HG02981 (cell line): ENCODE measurements around the gene PA2G4.

ENCODE experiments used
- ATAC-seq: cut with Tn5 transposase; IDR thresholded peaks from one replicate; pipeline ENCODE4 v1.9.1; 2021; ENCODE audit warnings: mild to moderate bottlenecking, moderate library complexity; ENCODE audit not compliant: unreplicated experiment

Gene PA2G4

GRCh38 chr12:56122637-56123036 lies 18.3 kb downstream of the PA2G4 start:
- no peak for ATAC-seq

- no peak for ATAC-seq
Measured at GRCh38 chr12:56124133-56124532, 19.8 kb downstream of the PA2G4 start.

GRCh38 chr12:56126732-56127239 lies 22.4 kb downstream of the PA2G4 start:
- ATAC-seq = no peak

DNA sequence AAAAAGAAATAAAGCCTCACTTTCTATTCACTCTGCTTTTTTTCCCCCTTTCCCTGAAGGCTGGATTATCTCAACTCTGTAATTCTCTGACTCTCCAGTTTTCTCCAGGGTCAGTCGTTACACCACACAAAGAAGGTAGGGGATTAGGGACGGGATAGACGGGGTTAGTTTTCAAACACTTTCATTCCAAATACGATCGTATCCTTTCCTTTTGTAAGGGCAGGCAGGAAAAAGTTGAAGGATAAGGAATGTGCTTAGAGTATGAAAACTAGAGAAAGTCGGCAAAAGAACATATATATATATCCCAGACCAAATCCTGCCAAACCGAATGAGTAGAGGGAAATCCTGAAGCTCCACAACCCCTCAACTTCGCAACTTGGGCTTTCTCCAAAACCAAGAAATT lies 23.1 kb downstream of the PA2G4 start:
- no peak for ATAC-seq

DNA sequence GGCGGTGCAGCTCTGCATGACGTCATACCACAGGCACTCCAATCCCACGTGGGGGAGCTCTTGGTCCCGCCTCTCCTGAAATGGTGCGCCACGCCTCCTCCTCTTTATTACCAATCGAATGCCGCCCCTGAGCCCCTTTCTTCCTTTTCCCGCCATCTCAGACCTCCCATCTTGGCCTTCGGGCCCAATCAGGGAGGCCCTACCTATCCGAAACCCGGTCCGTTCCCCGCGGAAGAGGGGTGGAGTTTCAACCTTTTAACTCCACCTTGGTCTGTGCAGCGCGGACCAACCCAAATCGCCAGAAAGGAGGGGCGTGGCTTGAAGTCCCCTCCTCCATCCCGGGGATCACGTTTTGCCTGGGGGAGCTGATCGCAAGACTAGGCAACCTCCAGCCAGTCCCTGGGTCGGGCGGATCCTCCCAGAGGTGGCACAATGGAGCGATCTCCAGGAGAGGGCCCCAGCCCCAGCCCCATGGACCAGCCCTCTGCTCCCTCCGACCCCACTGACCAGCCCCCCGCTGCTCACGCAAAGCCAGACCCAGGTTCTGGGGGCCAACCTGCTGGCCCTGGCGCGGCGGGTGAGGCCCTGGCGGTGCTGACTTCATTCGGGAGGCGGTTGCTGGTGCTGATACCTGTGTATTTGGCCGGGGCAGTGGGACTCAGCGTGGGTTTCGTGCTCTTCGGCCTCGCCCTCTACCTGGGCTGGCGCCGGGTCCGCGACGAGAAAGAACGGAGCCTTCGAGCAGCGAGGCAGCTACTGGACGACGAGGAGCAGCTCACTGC lies 23.7 kb downstream of the PA2G4 start, which contains the start of gene ESYT1:
ESYT1 (plus strand) TSS at position 380 of the 782 bp plus-strand sequence; CDS start at position 433, 53 bp downstream.
- ATAC-seq = peak; percentile 88

DNA sequence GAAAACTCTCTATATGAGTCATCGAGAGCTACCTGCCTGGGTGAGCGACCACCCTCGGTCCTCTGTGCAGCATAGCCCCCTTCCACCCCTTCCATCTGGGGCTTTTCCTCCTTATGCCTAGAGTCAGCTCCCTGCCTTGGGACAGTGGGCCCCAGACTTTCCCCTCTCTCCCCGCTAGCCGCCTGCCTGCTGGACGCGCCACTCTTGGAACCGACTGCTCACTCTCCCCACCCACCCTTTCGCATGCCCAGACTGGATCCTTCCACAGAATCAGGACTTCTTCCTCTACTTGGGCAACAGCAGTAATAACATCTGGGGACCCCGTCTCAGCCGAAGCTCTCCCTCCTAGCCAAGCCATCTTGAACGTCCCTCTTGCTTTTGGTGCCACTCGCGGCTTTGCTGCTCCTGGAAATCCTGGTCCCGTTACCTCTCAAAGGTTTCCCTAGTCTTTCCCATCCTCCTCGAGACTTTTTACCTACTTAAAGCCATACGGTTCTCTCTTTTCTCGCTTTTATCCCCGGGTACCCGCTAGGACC lies 24.4 kb downstream of the PA2G4 start:
- ATAC-seq = peak; percentile 2

- ATAC-seq = peak; percentile 21
Measured at GRCh38 chr12:56129206-56129941, 25.0 kb downstream of the PA2G4 start.

GRCh38 chr12:56129942-56130495 lies 25.7 kb downstream of the PA2G4 start:
- ATAC-seq = no peak

DNA sequence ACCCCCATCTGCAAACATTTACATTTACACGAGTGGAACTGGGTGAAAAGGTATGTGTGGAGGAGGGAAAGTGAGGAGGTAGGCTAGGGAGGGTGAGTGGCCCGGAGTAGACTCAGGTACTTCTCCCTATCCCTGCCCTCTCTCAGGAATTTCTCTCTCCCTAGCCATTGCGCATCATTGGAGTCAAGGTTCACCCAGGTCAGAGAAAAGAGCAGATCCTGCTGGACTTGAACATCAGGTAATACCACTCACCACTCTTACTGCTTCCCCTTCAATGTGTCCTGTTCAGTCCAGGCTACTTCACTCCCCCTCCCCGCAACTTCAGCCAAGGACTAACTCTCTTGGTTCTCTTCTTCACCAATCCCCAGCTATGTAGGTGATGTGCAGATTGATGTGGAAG lies 26.5 kb downstream of the PA2G4 start:
- no peak for ATAC-seq

GRCh38 chr12:56134897-56135296 lies 30.5 kb downstream of the PA2G4 start:
- no peak for ATAC-seq

GRCh38 chr12:56137853-56138571 lies 33.7 kb downstream of the PA2G4 start:
- ATAC-seq = no peak

- no peak for ATAC-seq
Measured at GRCh38 chr12:56141946-56142784, 37.8 kb downstream of the PA2G4 start.

GRCh38 chr12:56143217-56143616 lies 38.9 kb downstream of the PA2G4 start:
- ATAC-seq = no peak

DNA sequence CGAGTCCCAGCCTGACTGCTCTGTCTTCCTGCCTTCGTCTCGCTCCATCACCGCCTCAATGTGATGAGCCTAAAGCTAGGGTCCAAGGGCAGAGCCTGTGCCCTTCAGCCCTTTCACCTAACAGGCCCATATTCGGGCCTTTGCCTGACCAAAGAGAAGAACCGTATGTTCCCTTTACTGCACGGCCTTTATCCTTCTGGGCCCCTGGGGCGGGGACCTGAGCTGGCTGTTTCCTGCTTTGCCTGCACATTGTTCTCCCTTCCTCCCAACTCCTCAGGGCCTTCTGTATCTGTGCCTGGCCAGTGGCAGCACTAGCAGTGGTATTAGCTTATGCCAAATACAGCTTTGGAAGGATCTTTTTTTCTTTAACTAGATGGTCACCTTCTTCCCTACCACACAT lies 39.5 kb downstream of the PA2G4 start:
- no peak for ATAC-seq

GRCh38 chr12:56145217-56145616 lies 40.9 kb downstream of the PA2G4 start:
- ATAC-seq = no peak

DNA sequence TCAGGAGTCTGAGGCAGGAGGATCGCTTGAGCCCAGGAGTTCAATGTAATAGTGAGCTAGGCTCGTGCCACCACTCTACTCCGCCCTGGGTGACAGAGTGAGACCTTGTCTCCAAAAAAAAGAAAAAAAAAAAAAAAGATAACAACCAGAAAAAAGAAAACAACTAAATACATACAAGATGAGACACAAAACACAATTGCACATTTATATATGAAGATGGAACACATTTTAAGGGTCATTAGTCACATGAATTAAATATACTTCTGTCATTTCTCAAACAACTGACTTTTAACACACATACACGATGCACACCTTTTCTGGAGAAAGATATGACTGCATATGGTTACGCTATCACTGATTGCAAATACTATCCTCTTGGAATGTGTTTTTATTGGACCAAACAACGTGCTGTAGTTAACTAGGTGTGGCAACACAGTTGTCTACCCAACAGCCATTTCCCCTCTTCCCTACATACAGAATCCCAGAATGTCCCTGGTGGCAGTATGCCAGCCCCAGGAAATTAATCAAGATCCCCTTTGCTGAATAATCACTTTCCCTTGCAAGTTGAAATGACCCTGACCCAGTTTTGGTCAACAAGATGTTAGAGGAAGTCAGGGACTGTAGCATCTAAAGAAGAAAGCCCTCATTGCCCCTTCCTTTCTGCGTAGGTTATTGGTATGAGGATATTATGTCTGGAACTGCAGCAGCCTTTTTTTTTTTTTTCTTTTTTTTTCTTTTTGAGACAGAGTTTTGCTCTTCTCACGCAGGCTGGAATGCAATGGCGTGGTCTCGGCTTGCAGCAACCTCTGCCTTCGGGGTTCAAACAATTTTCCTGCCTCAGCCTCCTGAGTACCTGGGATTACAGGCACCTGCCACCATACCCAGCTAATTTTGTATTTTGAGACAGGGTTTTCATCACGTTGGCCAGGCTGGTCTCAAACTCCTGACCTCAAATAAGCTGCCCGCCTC lies 42.4 kb downstream of the PA2G4 start:
- no peak for ATAC-seq

DNA sequence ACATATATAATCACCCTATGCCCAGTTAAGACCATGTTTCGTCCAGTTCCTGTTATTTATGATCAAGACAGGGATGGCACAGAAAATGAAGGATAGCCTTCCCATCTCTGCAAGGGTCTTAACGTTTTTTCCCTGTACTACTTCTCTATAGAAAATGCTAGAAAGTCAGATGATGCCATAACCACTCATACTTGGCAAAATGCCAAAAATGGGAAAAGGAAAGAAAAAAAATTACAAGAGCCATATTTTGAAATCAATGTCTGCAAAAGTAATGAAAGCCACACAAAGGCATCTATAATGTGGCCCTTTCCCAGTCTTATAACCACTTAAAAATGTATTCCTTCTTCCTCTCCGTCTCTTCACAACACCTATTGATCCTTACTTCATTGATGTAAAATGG lies 46.2 kb downstream of the PA2G4 start:
- no peak for ATAC-seq

- peak; percentile 47 for ATAC-seq
Measured at GRCh38 chr12:56151672-56152131, 47.3 kb downstream of the PA2G4 start.
